Nephron progenitor cell (in vitro differentiated cells): ENCODE measurements around the gene UBTD2.

Experiments used
- DNase-seq: peaks from one replicate; pipeline ENCODE4 v3.0.0; 2021
- H3K27ac Mint-ChIP-seq: 2 replicates; pipeline ENCODE4 v1.8.0; 2021; ENCODE audit warnings: mild to moderate bottlenecking, moderate library complexity, mixed read lengths
- H3K27me3 Mint-ChIP-seq: 2 replicates; pipeline ENCODE4 v1.8.0; 2021; ENCODE audit warnings: mild to moderate bottlenecking, low read depth, mixed read lengths; ENCODE audit not compliant: poor library complexity
- H3K36me3 Mint-ChIP-seq: 2 replicates; pipeline ENCODE4 v1.8.0; 2021; ENCODE audit warnings: low read depth, mixed read lengths
- H3K4me1 Mint-ChIP-seq: 2 replicates; pipeline ENCODE4 v1.8.0; 2021; ENCODE audit warnings: mixed read lengths
- H3K4me3 Mint-ChIP-seq: 2 replicates; pipeline ENCODE4 v1.8.0; 2021; ENCODE audit warnings: mild to moderate bottlenecking, moderate library complexity, mixed read lengths
- H3K9me3 Mint-ChIP-seq: 2 replicates; pipeline ENCODE4 v1.8.0; 2021; ENCODE audit warnings: mild to moderate bottlenecking, moderate library complexity, mixed read lengths
- CTCF ChIP-seq: fragments of 200-600 bp; sonication (generic); IDR thresholded peaks from 2 replicates; pipeline ENCODE4 v1.5.0; 2021; ENCODE audit warnings: antibody characterized with exemption

UBTD2 gene

GRCh38 chr5:172188893-172189692 is 94.5 kb downstream of the UBTD2 start:
- no peak for TF ChIP-seq CTCF
- Mint-ChIP-seq H3K27me3 (peaks cover 13% of the 10 kb centered on the region), H3K4me3 (peak overlapping the region; percentile 79), H3K4me1 (peaks cover 32% of the 10 kb centered on the region), H3K9me3 (no peaks in the 10 kb centered on the region), H3K36me3 (no peaks in the 10 kb centered on the region), H3K27ac (peak overlapping the region; percentile 16)
- DNase-seq = peak; percentile 48

GRCh38 chr5:172188033-172188892 is 95.3 kb downstream of the UBTD2 start, which contains the start of gene STK10:
TSS of gene STK10 (minus strand) at chr5:172188224. CDS start at chr5:172188042, 182 bp downstream.
- H3K36me3 Mint-ChIP-seq = peaks cover 1% of the 10 kb centered on the region

DNA sequence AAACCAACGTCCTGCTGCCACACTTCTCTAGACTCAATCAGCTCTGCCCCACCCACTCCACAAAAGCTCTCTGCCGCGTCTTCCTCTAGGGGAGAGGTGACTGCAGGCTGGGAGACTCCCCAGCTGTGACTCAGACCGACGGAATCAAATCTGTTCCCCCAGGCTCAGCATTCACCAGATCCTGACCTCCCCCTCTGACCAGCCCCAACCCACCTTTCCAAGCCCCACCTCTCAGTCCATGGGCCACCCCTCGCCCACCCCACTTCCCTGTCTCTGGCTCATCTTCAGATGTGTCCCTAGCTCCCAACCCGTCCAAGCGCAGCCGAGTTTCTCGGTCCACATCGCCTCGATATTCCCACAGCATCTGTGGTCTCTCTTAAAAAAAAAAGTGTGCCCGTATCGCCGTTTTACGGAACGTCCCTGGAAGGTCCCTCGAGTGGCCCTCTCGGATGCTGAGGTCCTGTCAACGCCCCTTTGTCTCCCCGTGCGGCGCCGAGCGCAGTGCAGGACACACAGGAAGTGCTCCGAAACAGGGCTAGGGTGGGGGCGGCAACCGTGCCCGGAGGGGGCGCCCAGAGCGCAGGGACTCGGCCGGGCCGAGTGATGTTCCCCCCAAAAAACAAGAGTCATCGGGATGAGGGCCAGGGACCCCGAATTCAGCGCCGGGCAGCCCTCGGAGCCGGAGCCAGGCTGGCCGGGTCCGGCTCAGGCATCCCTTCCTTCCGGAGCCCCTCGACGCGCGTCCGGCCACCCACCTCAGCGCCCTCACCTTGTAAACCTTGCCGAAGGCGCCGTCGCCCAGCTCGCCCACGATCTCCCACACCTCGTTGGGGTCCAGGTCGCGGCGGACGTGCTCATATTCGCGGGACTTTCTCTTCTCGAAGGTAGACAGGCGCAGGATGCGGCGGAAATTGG is 96.2 kb downstream of the UBTD2 start:
- Mint-ChIP-seq H3K9me3 (no peaks in the 10 kb centered on the region), H3K27ac (peak overlapping the region; percentile 19), H3K4me3 (peak overlapping the region; percentile 89), H3K36me3 (peaks cover 5% of the 10 kb centered on the region), H3K27me3 (peaks cover 13% of the 10 kb centered on the region), H3K4me1 (peaks cover 34% of the 10 kb centered on the region)
- TF ChIP-seq CTCF = no peak
- peak; percentile 41 for DNase-seq

More at GRCh38 chr5:172188033-172188892, 95.3 kb downstream of the UBTD2 start, which contains the start of gene STK10:
- Mint-ChIP-seq H3K4me3 (peak within 1 kb of the TSS; percentile 89), H3K4me1 (peaks cover 34% of the 10 kb centered on the region), H3K27me3 (peaks cover 13% of the 10 kb centered on the region), H3K27ac (peak within 1 kb of the TSS; percentile 19), H3K9me3 (no peaks in the 10 kb centered on the region)
- DNase-seq = peak; percentile 88
- TF ChIP-seq CTCF = peak; percentile 68

GRCh38 chr5:172186114-172186695 is 97.4 kb downstream of the UBTD2 start:
- H3K4me1 Mint-ChIP-seq = peaks cover 34% of the 10 kb centered on the region
- H3K27ac Mint-ChIP-seq = no peak overlapping the region
- peaks cover 5% of the 10 kb centered on the region for H3K36me3 Mint-ChIP-seq
- TF ChIP-seq CTCF = no peak
- no peak for DNase-seq
- peaks cover 13% of the 10 kb centered on the region for H3K27me3 Mint-ChIP-seq
- H3K9me3 Mint-ChIP-seq = no peaks in the 10 kb centered on the region
- H3K4me3 Mint-ChIP-seq = peak overlapping the region; percentile 89

DNA sequence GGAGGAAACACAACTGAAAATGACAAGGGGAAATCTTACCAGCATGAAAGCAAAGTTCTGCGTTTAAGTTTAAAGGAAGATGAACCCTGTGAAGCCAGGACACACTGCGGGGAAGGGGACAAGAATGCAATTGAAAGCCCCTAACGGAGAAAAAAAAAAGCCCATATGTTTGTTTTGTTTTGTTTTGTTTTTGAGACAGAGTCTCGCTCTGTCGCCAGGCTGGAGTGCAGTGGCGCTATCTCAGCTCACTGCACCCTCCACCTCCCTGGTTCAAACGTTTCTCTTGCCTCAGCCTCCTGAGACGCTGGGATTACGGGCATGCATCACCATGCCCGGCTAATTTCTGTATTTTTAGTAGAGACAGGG is 98.5 kb downstream of the UBTD2 start:
- Mint-ChIP-seq H3K27ac (no peak overlapping the region), H3K9me3 (peaks cover 5% of the 10 kb centered on the region), H3K36me3 (peaks cover 10% of the 10 kb centered on the region), H3K4me3 (no peak overlapping the region), H3K4me1 (peaks cover 34% of the 10 kb centered on the region), H3K27me3 (peaks cover 13% of the 10 kb centered on the region)
- no peak for DNase-seq
- TF ChIP-seq CTCF = no peak
